NCI-H1930 (cell line): ENCODE data around the gene SCP2D1.

Source experiments
- DNase-seq, 2 experiments: peaks; one replicate each; lab custom pipeline; 2025; lab: John Stamatoyannopoulos, UW

SCP2D1 gene

DNA sequence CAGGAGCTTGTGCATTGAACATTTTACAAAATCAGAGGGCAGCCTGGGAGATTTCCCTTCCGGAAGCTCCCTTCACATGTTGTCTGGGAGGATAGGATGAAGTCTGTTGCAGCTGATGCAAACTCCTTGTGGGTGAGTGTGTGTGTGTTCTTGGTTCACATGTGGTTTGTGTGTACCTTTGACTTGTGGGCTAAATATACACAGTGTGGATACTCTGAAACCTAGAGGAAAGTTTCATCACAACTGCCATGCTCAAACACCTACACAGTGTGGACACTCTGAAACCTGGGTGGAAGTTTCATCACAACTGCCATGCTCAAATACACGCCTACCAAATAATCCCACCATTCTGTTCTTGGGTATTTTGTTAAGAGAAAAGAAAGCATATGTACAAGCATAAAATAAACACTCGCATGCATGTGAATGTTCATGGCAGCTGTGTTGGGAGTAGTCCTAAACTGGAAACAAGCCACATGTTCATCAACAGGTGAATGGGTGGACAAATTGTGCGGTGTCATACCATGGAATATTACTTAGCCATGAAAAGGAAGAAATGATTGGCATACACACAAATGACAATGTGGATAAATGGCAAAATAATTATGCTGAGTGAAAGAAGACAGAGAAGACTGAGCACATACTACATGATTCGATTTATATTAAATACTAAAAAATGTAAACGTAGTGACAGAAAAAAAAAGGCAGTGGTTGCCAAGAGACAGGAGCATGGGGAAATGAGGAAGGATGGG is 1.8 kb downstream of the SCP2D1 start:
- no peak for DNase-seq

GRCh38 chr20:18822832-18823231 is 9.2 kb downstream of the SCP2D1 start:
- no peak for DNase-seq

GRCh38 chr20:18831830-18832499 is 18.4 kb downstream of the SCP2D1 start:
- no peak for DNase-seq

GRCh38 chr20:18832546-18833200 is 19.1 kb downstream of the SCP2D1 start:
- no peak for DNase-seq

DNA sequence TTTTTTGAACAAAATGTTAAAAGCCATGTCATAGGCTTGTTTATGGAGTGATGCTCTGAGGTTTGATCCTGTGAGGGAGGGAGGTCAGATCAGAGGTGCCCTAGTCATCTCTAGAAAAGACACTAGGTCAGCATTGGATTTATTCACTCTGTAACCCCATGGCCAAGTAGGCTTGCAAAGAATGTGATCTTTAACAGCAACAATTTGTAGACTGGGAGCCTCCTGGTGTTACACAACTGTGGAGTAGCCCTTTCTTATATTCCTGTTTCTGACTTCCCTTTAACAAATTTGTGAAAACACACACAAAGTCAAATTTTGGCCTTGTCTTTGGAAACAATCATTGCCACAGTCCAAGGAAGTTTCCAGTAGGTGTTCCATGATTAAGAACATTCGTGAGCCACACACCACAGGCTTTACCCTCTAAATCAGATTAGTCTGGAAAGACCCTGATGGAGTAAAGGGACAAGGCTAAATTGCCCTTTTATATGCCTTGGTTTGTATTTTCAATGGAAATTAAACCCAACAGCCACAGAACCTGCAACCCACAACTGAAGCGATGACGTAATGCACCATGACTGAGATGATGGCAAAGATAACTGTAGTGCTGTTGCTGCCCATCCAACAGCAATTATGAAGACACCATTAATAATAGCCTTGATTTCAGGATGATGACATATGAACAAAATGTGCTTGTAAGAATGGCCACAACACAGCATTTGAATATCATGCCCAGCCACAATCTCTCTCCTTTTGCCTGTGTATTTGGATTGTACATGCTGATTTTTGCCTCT is 22.1 kb downstream of the SCP2D1 start:
- no peak for DNase-seq

GRCh38 chr20:18837718-18838117 is 24.1 kb downstream of the SCP2D1 start:
- DNase-seq, result no peak

DNA sequence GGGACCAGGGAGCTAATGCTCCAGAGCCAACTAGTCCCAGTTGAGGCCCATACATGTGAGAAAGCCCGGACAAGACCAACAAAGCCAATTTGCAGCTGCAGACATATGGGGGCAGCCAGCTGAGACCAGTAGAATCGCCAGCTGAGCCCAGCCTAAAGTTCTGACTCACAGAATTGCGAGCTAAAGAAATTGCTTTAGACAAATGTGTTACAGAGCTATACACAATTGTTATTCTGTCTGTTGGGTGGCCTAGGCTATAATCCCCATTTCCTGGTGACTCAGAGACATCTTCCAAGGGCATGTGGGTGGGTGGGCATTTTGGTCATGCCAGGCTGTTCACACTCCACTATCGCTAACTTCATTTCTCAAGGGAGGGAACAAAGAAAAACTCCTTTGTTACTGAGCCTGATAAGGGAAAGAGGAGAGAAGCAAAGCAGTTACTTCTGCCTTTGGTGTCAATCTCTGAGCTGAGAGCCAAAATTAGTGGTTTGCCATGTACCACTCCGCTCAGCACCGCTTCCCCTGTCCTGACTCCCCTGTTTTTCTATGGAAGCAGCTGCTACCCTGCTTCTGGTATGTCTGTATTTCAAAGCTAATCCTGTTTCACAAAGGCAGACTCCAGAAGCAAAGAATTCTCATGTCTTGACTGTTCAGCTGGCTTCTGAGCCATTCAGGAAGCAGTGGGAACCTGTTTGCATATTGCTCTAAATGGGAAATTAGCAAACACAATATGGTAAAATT is 26.1 kb downstream of the SCP2D1 start:
- no peak for DNase-seq

GRCh38 chr20:18840248-18840645 is 26.7 kb downstream of the SCP2D1 start:
- DNase-seq, result no peak

DNA sequence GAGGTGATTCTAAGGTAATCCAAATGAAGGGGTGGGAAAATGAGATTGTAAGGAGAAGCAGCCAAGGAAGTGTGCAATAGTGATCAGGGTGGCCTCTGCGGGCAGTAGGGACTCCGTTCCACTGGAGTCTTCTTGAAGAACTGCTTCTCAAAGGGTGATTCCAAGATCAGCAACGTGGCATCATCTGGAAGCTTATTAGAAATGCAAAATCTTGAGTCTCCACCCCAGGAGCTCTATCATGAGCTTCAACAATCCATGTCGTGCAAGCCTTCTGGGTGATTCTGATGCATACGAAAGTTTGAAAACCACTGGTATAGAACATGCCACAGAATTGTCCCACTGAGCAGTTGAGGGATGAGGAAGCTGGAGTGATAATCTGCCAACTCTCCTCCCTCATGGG is 31.4 kb downstream of the SCP2D1 start:
- DNase-seq, result no peak

DNA sequence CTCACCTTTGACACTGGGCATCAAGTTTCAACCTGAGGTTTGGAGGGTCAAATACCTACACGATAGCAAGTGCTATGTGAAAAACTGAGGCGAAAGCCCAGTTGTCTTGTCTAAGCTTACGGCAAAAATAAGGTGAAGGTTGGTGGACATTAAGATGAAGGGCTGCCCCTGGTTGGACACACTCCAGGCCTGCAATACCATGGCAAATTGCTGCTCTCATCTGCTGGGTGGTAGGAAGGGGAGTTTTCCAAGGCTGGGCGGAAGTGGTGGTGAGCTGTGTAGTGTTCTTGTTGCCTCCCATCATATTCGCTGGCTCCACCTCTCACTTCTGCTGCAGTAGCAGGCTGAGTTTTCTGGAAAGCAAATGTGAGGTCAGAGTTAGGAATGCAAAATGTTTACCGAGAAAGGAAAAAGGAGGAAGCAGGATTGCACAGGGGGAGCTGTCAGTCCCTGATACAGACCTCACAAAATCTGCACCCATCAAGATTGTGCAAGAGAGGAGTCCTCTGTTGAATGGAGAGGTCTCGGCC is 33.7 kb downstream of the SCP2D1 start:
- no peak for DNase-seq

- DNase-seq, result no peak
Measured at GRCh38 chr20:18849131-18849530, 35.5 kb downstream of the SCP2D1 start.

DNA sequence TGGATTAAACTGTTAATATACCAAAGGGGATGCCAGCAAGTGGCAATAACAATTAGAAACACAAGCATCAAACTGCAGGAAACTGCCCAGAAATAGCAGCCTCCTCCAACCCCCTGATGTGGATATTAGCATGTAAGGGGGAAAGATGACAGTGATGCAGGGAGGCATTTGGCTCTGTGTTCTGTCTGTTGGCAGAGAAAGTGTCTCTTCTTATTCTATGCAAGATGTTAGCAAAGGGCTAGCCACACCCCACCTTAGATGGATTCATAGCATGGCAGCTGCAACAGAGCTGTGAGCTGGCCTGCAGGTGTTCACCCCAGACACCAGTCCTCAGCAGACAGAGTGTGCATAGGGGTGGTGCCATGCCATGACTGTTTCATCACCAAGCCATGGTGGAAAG is 38.0 kb downstream of the SCP2D1 start:
- DNase-seq, result no peak

GRCh38 chr20:18852318-18852717 is 38.7 kb downstream of the SCP2D1 start:
- no peak for DNase-seq

DNA sequence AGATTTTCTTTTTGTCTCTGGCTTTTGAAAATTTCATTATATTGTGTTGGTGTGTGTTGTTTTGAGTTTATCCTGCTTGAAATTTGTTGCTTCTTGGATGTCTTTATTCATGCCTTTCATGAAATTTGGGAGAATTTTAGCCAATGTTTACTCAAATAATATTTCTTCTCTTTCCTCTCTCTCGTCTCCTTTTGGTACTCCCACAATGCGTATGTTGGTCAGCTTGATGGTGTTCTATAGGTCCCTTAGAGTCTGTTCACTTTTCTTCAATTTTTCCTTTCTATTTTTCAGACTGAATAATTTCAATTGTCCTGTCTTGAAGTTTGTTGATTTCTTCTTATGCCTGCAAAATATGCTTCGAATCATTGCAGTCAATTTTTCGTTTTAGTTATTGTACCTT is 39.6 kb downstream of the SCP2D1 start:
- DNase-seq, result no peak

- no peak for DNase-seq
Measured at GRCh38 chr20:18853946-18854646, 40.5 kb downstream of the SCP2D1 start.

GRCh38 chr20:18855882-18856281 is 42.3 kb downstream of the SCP2D1 start:
- no peak for DNase-seq

DNA sequence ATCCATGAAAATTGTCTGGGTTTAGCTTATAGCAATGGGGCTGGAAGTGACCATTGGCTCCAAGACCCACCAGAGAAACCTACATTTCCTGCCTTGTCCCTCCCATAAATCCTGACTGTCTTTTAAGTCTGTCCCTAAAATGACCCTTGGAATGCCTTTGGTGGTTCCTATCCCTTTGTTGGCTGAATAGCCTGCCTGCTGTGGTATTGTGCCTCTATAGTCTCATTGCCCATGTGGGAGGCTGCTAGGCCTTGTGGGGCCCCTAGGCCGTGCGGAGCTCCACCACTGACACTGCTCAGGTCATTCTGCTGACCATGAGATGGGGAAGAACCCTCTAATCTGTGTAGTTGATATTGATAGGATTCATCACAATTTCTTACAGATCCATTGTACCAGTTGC is 43.3 kb downstream of the SCP2D1 start:
- no peak for DNase-seq

- DNase-seq, result no peak
Measured at GRCh38 chr20:18857640-18858039, 44.1 kb downstream of the SCP2D1 start.

- DNase-seq, result no peak
Measured at GRCh38 chr20:18858816-18859215, 45.2 kb downstream of the SCP2D1 start.
